H7 (cell line): ENCODE data around the gene NCKAP5. TPM values are rescaled to one million over a fixed set of nuclear protein-coding genes. Genes with fewer than 3 reads are reported as not detected.

Experiments
- DNase-seq: peaks from one replicate; pipeline ENCODE4 v3.0.0; 2012
- H3K27me3 ChIP-seq: 2 replicates; pipeline ENCODE4 v1.6.0; 2011; ENCODE audit warnings: mild to moderate bottlenecking, low read length; ENCODE audit not compliant: control insufficient read depth, insufficient read depth
- H3K36me3 ChIP-seq: replicated peaks from 2 replicates; pipeline ENCODE4 v1.5.1; 2011; ENCODE audit warnings: low read length; ENCODE audit not compliant: control insufficient read depth, insufficient read depth
- H3K4me3 ChIP-seq: 2 replicates; pipeline ENCODE4 v1.5.1; 2011; ENCODE audit warnings: low read depth, mild to moderate bottlenecking, control low read depth, low read length, moderate library complexity; ENCODE audit not compliant: insufficient read depth
- total RNA-seq: library from RNA; depleted of rRNA; stranded (reverse); fragments of >200 nt; shearing (Covaris generic); gene quantifications from 2 replicates; pipeline ENCODE4 v1.2.3, GENCODE V29; 2014

The NCKAP5 gene
- total RNA-seq, 1 experiment from 2014 or later: 0.55 TPM

DNA sequence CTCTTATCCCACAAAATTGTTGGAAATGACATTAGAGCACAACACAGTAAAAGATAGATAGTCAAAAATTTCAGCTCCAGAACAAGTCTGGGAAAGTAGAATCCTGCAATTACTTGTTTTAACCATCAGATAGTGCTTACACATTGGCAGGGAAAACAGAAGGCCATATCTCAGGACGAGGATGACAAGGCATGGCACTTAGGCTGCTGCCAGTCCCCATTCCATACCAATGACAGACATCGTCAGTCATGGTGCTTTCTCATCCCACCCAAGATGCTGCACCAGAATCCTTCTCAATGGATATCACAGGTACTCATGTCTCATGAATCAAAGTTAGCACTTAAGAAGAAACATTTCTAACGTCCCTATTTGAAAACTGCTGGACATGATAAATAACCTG lies 187.3 kb downstream of the NCKAP5 start:
- Histone ChIP-seq H3K4me3 (no peak overlapping the region), H3K27me3 (no peaks in the 10 kb centered on the region), H3K36me3 (no peaks in the 10 kb centered on the region)
- DNase-seq: no peak

DNA sequence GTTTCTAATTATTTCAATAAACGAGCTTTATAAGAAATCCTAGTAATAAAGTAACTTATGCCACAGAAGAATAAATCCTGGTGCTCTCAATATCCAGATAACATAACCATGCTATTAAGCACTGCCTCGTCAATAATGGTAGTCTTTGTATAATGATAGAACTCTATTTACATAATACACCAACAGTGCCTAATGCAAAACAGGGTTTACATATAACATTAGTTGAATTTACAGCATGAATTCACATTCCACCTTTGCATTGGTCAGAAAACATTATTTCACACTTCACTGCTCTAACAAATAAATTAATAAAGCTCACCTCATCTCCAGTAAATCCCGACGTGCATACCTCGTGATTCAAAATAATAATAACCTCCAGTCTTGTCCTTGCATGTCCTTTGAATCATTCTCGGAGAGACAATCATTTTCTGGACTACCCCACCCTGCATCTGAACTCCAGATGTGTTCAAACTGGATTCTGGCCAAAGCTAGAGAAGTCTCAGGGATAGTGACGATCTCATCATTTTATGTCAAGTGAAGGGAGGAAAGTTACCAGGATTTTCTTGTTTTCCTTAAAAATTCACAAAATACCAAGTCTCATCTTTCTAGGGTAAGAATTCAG lies 189.2 kb downstream of the NCKAP5 start:
- H3K4me3 ChIP-seq: no peak overlapping the region

DNA sequence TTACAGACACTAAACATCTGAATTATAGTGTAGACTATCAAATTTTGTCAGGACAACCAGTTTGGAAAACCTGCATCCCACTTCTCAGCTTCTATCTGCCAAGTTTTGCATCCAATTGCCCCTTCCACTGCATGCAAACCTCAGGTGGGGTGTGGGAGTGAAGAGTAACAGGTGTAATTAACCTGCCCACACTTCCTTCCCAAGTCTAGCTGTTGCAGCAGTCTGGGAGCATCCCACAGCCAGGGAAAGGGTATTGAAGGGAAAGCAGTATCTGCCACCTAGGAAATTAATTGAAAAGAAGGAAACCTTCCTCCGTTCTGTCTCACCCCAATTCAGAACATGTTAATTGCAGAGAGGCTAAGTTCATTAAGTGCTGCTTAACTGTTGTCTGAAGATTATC lies 189.9 kb downstream of the NCKAP5 start:
- H3K27me3 ChIP-seq: no peaks in the 10 kb centered on the region
- no peak for DNase-seq

More for the DNA sequence above, 189.2 kb downstream of the NCKAP5 start:
- H3K36me3 ChIP-seq: no peaks in the 10 kb centered on the region
- no peaks in the 10 kb centered on the region for H3K27me3 ChIP-seq
- no peak for DNase-seq

DNA sequence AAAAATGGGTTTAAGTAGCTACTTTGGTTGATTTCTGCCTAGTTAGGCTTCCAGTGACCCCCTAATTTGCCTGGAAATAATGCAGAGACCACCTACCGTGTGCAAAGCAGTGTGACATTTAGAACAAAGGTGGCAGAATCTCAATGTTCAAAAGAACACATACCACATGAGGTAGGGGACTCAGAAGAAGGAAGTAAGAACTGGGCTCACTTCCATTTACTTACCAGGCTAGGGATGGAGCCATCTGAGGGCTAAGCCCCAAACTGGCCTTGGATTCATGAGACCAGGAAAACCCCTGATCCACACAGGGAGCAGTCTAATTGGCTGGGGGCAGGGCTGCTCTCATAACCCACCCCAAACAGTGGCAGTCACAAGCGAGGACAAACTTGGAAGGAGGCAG lies 190.7 kb downstream of the NCKAP5 start:
- H3K4me3 ChIP-seq: no peak overlapping the region
- DNase-seq: peak; percentile 18

More for the DNA sequence above, 189.9 kb downstream of the NCKAP5 start:
- no peak overlapping the region for H3K4me3 ChIP-seq
- no peaks in the 10 kb centered on the region for H3K36me3 ChIP-seq

DNA sequence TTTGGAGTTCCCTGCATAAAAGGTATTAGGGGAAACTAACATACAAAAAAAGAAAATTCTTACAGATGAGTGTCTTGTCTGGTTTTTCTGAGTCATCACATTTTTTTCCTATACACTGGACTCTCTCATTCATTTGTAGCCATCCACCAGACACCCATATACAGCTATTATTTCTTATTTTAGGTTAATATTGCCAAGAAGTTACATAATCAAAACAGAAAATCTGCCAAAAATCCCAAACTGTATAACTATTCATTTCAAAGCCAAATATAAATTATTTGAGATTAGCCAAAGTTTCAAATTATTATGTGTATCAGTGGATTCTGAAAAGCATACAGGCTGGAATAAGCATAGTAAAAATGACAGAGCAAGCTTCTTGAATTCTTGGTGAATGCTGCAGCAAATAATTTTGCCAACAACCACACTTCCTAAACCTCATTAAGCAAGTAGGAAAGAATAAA lies 191.2 kb downstream of the NCKAP5 start:
- Histone ChIP-seq H3K4me3 (no peak overlapping the region), H3K27me3 (no peaks in the 10 kb centered on the region), H3K36me3 (no peaks in the 10 kb centered on the region)
- no peak for DNase-seq

More for the DNA sequence above, 190.7 kb downstream of the NCKAP5 start:
- Histone ChIP-seq H3K36me3 (no peaks in the 10 kb centered on the region), H3K27me3 (no peaks in the 10 kb centered on the region)

DNA sequence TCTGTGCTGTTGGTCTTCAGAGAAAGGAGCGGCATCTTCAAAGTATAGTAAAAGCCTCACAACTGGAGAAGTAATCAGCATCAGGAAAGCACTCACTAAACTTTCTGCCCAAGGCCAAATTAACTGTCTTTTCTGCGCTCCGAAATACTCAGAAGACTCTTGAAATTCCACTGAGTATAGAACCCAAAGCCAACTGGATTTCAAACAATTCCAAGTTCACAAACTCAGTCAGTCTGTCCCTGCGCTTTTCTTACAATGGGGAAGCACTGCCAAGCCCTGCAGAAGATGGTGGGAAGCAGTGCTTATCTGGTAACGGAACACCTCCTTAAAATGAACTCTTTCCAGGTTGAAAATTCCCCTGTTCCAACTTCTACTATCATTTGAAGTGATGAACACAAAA lies 193.5 kb downstream of the NCKAP5 start:
- Histone ChIP-seq H3K36me3 (no peaks in the 10 kb centered on the region), H3K4me3 (no peak overlapping the region), H3K27me3 (no peaks in the 10 kb centered on the region)
- DNase-seq: no peak

DNA sequence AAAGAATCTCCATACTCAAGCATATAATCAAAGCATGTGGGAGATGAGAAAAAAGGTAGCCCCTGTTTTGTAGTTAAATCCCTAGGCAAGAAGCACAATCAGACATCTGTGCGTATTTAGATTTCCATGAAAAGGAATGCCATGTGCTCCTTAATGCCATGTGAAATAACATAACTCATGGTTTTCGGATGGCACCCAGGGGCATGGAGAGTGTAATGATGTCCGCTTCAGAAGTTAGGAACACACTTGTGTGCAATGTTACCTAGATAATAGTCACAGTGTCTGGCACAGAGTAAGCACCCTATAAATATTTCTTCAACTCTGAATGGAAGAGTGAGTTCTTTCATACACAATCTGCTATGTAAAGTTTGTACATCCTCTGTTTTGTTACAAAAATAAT lies 197.0 kb downstream of the NCKAP5 start:
- no peak for DNase-seq
- Histone ChIP-seq H3K36me3 (no peaks in the 10 kb centered on the region), H3K4me3 (no peak overlapping the region), H3K27me3 (no peaks in the 10 kb centered on the region)

DNA sequence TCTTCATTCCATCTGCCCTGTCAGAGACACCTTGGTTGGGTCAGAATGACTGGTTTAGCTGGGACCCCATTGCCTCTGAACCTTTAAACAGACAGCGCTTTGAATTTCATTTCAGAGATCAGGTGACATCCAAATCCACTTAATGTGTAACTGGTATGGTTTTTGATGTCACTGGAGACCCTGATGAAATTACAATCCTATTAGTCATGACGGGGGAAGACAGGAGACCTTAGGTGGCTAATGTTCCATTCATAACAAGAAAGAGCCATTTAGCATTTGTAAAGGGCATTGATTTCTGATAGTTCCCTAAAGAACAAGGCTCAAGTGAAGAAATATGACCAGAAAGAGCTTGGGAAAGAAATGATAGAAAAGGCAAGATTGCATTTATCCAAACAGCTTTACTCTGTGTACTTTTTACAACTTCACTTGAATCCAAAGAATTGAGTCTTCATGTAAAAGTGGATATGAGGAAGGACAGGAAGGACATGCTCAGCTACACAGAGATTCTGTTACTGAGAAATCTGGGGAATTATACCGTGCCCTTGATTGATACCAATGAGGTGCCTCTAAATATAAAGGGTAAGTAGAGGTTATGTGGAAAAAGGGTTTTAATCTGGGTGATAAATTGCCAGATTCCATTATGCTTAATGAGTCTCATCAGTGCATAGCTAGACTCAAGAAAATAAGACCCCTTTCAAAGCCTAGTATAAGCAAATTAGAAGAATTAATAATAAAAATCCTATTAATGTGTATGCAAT lies 198.2 kb downstream of the NCKAP5 start:
- no peak overlapping the region for H3K4me3 ChIP-seq
- no peaks in the 10 kb centered on the region for H3K27me3 ChIP-seq
- H3K36me3 ChIP-seq: no peaks in the 10 kb centered on the region
- peak; percentile 3 for DNase-seq

DNA sequence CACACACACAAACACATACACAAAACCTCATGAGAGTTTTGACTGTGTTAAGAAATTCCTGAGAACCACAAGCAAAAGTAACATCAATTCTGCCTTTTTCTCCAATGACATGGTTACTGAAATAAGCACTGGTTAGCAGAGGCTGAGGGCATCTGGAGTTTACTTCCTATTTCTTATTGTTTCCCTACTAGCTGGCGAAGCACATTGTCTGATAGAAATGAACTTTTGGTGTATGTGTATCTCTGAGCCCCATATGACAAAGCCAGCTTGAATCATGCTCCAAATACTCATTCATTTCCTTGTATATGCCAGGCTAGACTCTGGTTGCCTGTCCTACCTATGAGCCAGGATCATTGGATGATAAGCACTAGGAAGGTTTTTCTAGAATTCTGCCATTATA lies 203.1 kb downstream of the NCKAP5 start:
- H3K4me3 ChIP-seq: no peak overlapping the region
- no peaks in the 10 kb centered on the region for H3K27me3 ChIP-seq
- no peak for DNase-seq
- H3K36me3 ChIP-seq: no peaks in the 10 kb centered on the region

DNA sequence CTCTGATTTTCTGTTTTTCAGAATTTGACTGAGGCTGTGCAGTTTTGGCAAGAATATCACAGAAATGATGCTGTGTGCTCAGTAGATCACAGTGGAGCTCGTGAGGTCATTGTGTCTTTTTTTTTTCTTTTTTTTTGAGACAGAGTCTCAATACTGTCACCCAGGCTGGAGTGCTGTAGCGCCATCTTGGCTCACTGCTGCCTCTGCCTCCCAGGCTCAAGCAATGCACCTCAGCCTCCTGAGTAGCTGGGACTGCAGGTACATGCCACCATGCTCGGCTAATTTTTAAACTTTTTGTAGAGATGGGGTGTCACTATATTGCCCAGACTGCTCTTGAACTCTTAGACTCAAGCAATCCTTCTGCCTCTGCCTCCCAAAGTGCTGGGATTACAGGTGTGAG lies 203.6 kb downstream of the NCKAP5 start:
- Histone ChIP-seq H3K4me3 (no peak overlapping the region), H3K27me3 (no peaks in the 10 kb centered on the region), H3K36me3 (no peaks in the 10 kb centered on the region)
- no peak for DNase-seq

DNA sequence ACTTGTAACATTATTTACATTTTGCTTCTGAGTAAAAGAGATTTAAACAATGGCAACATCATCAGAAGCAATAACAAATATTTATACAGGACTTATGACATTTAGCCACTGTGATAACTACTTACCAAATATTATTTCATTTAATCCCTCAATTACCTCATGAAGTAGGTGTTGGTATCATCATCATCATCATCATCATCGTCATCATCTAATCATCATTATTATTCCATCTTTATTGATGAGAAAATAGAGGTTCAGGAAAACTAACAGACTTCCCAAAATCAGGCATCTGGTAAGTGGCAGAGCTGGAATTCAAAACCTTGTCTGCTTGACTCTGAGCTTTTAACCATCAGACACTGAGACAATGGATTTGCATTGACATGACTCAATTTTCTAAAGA lies 204.4 kb downstream of the NCKAP5 start:
- Histone ChIP-seq H3K27me3 (no peaks in the 10 kb centered on the region), H3K4me3 (no peak overlapping the region), H3K36me3 (no peaks in the 10 kb centered on the region)
- DNase-seq: no peak

DNA sequence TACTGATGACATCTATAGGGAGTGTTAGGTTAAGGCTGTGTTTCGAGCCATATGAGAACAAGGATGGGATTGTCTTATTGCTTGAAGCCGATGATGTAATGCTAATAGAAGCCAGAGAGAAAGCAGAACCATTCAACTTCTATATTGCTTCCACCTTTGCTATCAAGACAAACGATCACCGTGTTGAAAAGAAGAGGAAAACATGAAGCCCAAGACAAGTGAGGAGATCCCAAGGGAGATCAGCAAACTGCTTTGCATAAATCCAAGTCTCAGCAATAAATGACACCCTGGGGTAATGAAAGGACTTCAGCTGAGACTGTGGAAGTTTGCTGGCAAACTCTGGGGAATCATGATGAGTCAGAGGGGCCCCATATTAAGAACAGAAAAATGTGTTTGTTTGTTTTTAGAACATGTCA lies 206.2 kb downstream of the NCKAP5 start:
- H3K4me3 ChIP-seq: no peak overlapping the region
- H3K27me3 ChIP-seq: no peaks in the 10 kb centered on the region
- DNase-seq: no peak
- no peaks in the 10 kb centered on the region for H3K36me3 ChIP-seq

DNA sequence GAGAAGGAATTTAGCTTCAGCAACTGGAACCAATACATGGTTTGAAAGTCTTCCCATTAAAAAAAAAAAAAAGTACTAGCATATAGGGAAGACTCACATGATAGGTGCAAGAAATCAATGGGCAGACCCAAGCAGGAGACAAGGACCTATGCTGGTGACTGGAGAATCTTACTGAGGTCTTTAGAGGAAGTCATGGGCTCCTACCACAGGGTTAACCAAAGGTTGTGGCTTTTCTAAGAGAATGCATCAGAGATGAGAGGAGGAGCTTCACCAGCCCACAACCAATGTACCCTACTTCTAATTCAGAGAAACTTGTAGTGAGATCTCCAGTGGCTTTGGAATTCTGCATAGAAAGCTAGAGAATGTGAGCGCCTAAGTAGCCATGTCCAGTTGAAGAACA lies 207.4 kb downstream of the NCKAP5 start:
- no peaks in the 10 kb centered on the region for H3K27me3 ChIP-seq
- H3K4me3 ChIP-seq: no peak overlapping the region
- H3K36me3 ChIP-seq: no peaks in the 10 kb centered on the region
- no peak for DNase-seq

DNA sequence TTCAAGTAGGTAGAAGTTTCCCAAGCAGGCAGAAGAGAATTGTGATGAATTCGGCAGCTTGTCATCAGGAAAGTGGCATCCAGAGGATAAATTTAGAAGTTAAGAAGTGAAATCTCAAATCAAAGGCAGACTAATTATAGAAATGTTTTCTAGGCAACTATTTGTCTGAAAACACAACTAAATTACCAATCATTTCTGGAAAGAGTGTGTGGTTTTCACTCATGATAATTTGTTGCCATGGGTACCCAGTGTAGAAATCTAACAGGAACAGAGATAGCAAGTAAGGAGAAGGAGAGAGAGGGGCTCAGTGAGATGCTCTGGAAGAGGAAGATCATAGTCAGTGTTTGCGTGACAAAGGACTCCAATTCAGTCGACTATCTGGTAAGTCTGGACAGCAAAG lies 208.1 kb downstream of the NCKAP5 start:
- no peaks in the 10 kb centered on the region for H3K27me3 ChIP-seq
- H3K36me3 ChIP-seq: no peaks in the 10 kb centered on the region
- no peak for DNase-seq
- no peak overlapping the region for H3K4me3 ChIP-seq

DNA sequence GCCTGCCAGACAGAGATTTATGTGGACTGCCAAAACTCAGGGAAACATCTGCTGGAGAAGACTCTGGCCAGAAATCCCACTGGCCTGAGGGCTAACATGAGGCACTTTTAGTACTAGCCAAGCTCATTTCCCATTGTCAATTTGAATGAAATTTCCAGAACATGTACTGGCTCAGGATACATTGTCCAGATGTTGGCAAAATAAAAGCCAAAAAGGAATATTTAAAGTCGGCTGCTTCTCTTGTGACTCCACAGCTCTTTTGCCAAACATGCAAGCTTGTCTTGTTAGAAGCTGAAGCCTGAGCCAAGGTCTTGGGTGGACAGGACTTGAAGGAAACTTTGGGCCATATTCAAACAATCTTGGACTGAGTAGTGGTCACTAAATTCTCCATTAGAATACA lies 215.5 kb downstream of the NCKAP5 start:
- H3K36me3 ChIP-seq: no peaks in the 10 kb centered on the region
- no peak for DNase-seq
- no peaks in the 10 kb centered on the region for H3K27me3 ChIP-seq
- no peak overlapping the region for H3K4me3 ChIP-seq
